Measurements from ENCODE around the gene CTBP2. TPM values are rescaled to one million over a fixed set of nuclear protein-coding genes. Genes with fewer than 3 reads are reported as not detected.

CTBP2 gene
- total RNA-seq, 4 donors from 2014 or later: 92.4 to 136 (median 125) TPM

GRCh38 chr10:125200396-125200795, 40.0 kb upstream of the CTBP2 start:
- DNase-seq: no peak
- no peaks in the 10 kb centered on the region for H3K9me3 ChIP-seq
- H3K27ac ChIP-seq: no peak overlapping the region
- TF ChIP-seq CTCF (IDR thresholded peaks at IDR 0.05) (no peak), POLR2A (IDR thresholded peaks at IDR 0.05) (no peak)
- no peaks in the 10 kb centered on the region for H3K4me1 ChIP-seq
- intact Hi-C loops (cut with DNase I): no loop called here
- no peak overlapping the region for H3K4me3 ChIP-seq (replicated peaks in 1 of 3)
- no peaks in the 10 kb centered on the region for H3K27me3 ChIP-seq
- H3K36me3 ChIP-seq: no peaks in the 10 kb centered on the region
- WGBS, 2 donors: 74 to 78% methylated on average over 3 of the region's 3 CpGs

- no peaks in the 10 kb centered on the region for H3K4me1 ChIP-seq
- no peaks in the 10 kb centered on the region for H3K36me3 ChIP-seq
- intact Hi-C loops (cut with DNase I): no loop called here
- no peak overlapping the region for H3K27ac ChIP-seq
- WGBS, 2 donors: 91% methylated on average over 2 of the region's 2 CpGs
- no peak for DNase-seq
- TF ChIP-seq CTCF (IDR thresholded peaks at IDR 0.05) (no peak), POLR2A (IDR thresholded peaks at IDR 0.05) (no peak)
- no peak overlapping the region for H3K4me3 ChIP-seq (replicated peaks in 1 of 3)
- H3K9me3 ChIP-seq: no peaks in the 10 kb centered on the region
- no peaks in the 10 kb centered on the region for H3K27me3 ChIP-seq
Measured at GRCh38 chr10:125199270-125199669, 38.9 kb upstream of the CTBP2 start.

- no peak for DNase-seq
- intact Hi-C loops (cut with DNase I): no loop called here
- 88 to 90% methylated on average over 10 of the region's 10 CpGs for WGBS, 2 donors
Measured at GRCh38 chr10:125194814-125195213, 34.5 kb upstream of the CTBP2 start.

GRCh38 chr10:125193306-125193877, 33.0 kb upstream of the CTBP2 start:
- intact Hi-C loops (cut with DNase I): no loop called here
- TF ChIP-seq POLR2A (IDR thresholded peaks at IDR 0.05) (no peak), CTCF (IDR thresholded peaks at IDR 0.05) (no peak)

More at GRCh38 chr10:125194814-125195213, 34.5 kb upstream of the CTBP2 start:
- Histone ChIP-seq H3K9me3 (no peaks in the 10 kb centered on the region), H3K4me1 (no peaks in the 10 kb centered on the region), H3K36me3 (no peaks in the 10 kb centered on the region), H3K4me3 (replicated peaks in 1 of 3) (no peak overlapping the region), H3K27ac (no peak overlapping the region), H3K27me3 (no peaks in the 10 kb centered on the region)
- TF ChIP-seq CTCF (IDR thresholded peaks at IDR 0.05) (no peak), POLR2A (IDR thresholded peaks at IDR 0.05) (no peak)

GRCh38 chr10:125192620-125193019, 32.3 kb upstream of the CTBP2 start:
- H3K27ac ChIP-seq: no peak overlapping the region
- no peak for DNase-seq
- 84 to 88% methylated on average over 12 of the region's 12 CpGs for WGBS, 2 donors
- TF ChIP-seq POLR2A (IDR thresholded peaks at IDR 0.05) (no peak), CTCF (IDR thresholded peaks at IDR 0.05) (no peak)
- H3K36me3 ChIP-seq: no peaks in the 10 kb centered on the region
- no peaks in the 10 kb centered on the region for H3K27me3 ChIP-seq
- H3K9me3 ChIP-seq: no peaks in the 10 kb centered on the region
- intact Hi-C loops (cut with DNase I): no loop called here
- H3K4me1 ChIP-seq: no peaks in the 10 kb centered on the region
- H3K4me3 ChIP-seq (replicated peaks in 1 of 3): no peak overlapping the region

More at GRCh38 chr10:125193306-125193877, 33.0 kb upstream of the CTBP2 start:
- Histone ChIP-seq H3K4me3 (replicated peaks in 1 of 3) (no peak overlapping the region), H3K9me3 (no peaks in the 10 kb centered on the region), H3K4me1 (no peaks in the 10 kb centered on the region), H3K27me3 (no peaks in the 10 kb centered on the region), H3K27ac (no peak overlapping the region), H3K36me3 (no peaks in the 10 kb centered on the region)
- 90 to 91% methylated on average over 11 of the region's 11 CpGs for whole genome bisulfite sequencing, 2 donors
- DNase-seq: no peak

Measured in thyroid gland (tissue), 4 donors.